Measurements from ENCODE around the gene GNL2. TPM values are rescaled to one million over a fixed set of nuclear protein-coding genes. Genes with fewer than 3 reads are reported as not detected.

Gene GNL2
- total and polyA plus RNA-seq, 2 donors: 56.6 to 73.8 TPM

DNA sequence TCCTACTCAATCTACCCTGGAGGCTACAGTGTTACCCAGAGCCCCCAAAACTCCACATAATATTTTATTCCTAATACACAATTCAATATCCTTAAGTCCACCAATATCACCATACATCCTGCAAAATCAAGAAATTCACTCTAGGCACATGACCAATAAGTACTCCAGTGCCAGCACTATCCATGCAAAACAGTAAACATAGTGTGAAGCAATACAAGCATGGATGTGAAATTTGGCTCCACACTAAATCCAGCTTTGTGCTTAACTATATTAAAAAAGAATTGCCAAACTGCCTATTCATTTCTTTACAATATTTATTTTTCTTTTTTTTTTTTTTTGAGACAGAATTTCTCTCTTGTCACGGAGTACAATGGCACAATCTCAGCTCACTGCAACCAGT, 78.2 kb downstream of the GNL2 start:
- H3K36me3 ChIP-seq (ENCODE audit: control insufficient read depth in 2 of 2, insufficient read depth in 2 of 2, low read length in 1 of 2): peaks cover 1 to 3% of the 10 kb centered on the region in 2 donors
- peaks cover 9 to 13% of the 10 kb centered on the region in 2 donors for H3K4me1 ChIP-seq (ENCODE audit: control insufficient read depth in 2 of 2, insufficient read depth in 2 of 2, low read length in 2 of 2)
- no peak for DNase-seq (ENCODE audit: low read depth in 6 of 9, low spot score in 9 of 9)
- no peaks in the 10 kb centered on the region for H3K27me3 ChIP-seq (ENCODE audit: control insufficient read depth in 2 of 2, insufficient read depth in 1 of 2, low read length in 1 of 2)
- no peak overlapping the region for H3K4me3 ChIP-seq (ENCODE audit: low read length in 2 of 2)
- no peak overlapping the region for H3K27ac ChIP-seq (ENCODE audit: low read depth in 1 of 2, low read length in 1 of 2)
- 98% methylated on average over 1 of the region's 1 CpG for WGBS
- no peaks in the 10 kb centered on the region for H3K9me3 ChIP-seq (ENCODE audit: control insufficient read depth in 2 of 2, insufficient read depth in 1 of 2, low read length in 1 of 2)

Other genes starting within 250 kb of the GNL2 start
- 7.9 TPM for gene ZC3H12A, start 121.4 kb downstream of the GNL2 start, total RNA-seq
- gene ZC3H12A, start 121.4 kb downstream of the GNL2 start, polyA plus RNA-seq: 11.7 TPM
- gene MEAF6, start 81.2 kb downstream of the GNL2 start, total RNA-seq: 57.4 TPM
- 107 TPM for gene MEAF6, start 81.2 kb downstream of the GNL2 start, polyA plus RNA-seq
- 9.1 TPM for gene SNIP1, start 41.6 kb downstream of the GNL2 start, total RNA-seq
- gene SNIP1, start 41.6 kb downstream of the GNL2 start, polyA plus RNA-seq: 9.9 TPM
- gene DNALI1, start 39.0 kb downstream of the GNL2 start, total RNA-seq: 1.3 TPM
- gene DNALI1, start 39.0 kb downstream of the GNL2 start, polyA plus RNA-seq: 2.1 TPM
- not detected for gene RSPO1, start 39.0 kb upstream of the GNL2 start, total RNA-seq
- gene RSPO1, start 39.0 kb upstream of the GNL2 start, polyA plus RNA-seq: 0.02 TPM
- 12.6 TPM for gene CDCA8, start 96.6 kb upstream of the GNL2 start, total RNA-seq
- gene CDCA8, start 96.6 kb upstream of the GNL2 start, polyA plus RNA-seq: 5.8 TPM
- 0.14 TPM for gene EPHA10, start 169.2 kb upstream of the GNL2 start, total RNA-seq
- gene EPHA10, start 169.2 kb upstream of the GNL2 start, polyA plus RNA-seq: 0.32 TPM
- 1.5 TPM for gene MANEAL, start 197.9 kb upstream of the GNL2 start, total RNA-seq
- gene MANEAL, start 197.9 kb upstream of the GNL2 start, polyA plus RNA-seq: 1.8 TPM
- 27.1 TPM for gene C1orf122, start 211.9 kb upstream of the GNL2 start, total RNA-seq
- gene C1orf122, start 211.9 kb upstream of the GNL2 start, polyA plus RNA-seq: 33.0 TPM
- 12.2 TPM for gene YRDC, start 212.3 kb upstream of the GNL2 start, total RNA-seq
- gene YRDC, start 212.3 kb upstream of the GNL2 start, polyA plus RNA-seq: 13.3 TPM